HepG2 (cell line): ENCODE results near the gene DAZAP1.

Source experiments
- CHD2 ChIP-seq: IDR thresholded peaks from 2 replicates; pipeline ENCODE4 v1.6.1; 2011; ENCODE audit warnings: low read depth, low read length, improper control_type of control experiment
- EZH2 ChIP-seq: conservative IDR thresholded peaks from 2 replicates; pipeline ENCODE4 v1.6.1; 2012; ENCODE audit warnings: mild to moderate bottlenecking, low read depth, low read length, moderate library complexity
- HDAC6 ChIP-seq: fragments of 200-600 bp; sonication (generic); IDR thresholded peaks from 2 replicates; pipeline ENCODE4 v1.7.0; 2017; ENCODE audit warnings: mild to moderate bottlenecking, antibody characterized with exemption, low read length, low read depth
- JUNB ChIP-seq: sonication (generic); formaldehyde crosslinking; IDR thresholded peaks from 2 replicates; pipeline ENCODE4 v1.8.0; 2022; ENCODE audit warnings: missing genetic modification reagents, mild to moderate bottlenecking, borderline replicate concordance
- NFIC ChIP-seq: IDR thresholded peaks from 2 replicates; pipeline ENCODE4 v1.6.1; 2012; ENCODE audit warnings: mild to moderate bottlenecking, low read length, inconsistent platforms
- POLR2A ChIP-seq, 2 experiments: IDR thresholded peaks; 2 replicates each; pipeline ENCODE4 v1.6.1; 2011; ENCODE audit warnings: low read depth in 2 of 2, low read length in 2 of 2, mild to moderate bottlenecking in 1 of 2, moderate library complexity in 1 of 2; ENCODE audit not compliant: insufficient read depth in 1 of 2
- SMC3 ChIP-seq: IDR thresholded peaks from 2 replicates; pipeline ENCODE4 v1.6.1; 2011; ENCODE audit warnings: low read length, improper control_type of control experiment
- ZC3H4 ChIP-seq: sonication (generic); formaldehyde crosslinking; IDR thresholded peaks from 2 replicates; pipeline ENCODE4 v1.4.0; 2020; ENCODE audit warnings: missing genetic modification reagents, borderline replicate concordance
- ZKSCAN8 ChIP-seq: IDR thresholded peaks from 2 replicates; pipeline ENCODE4 v1.6.1; 2016; ENCODE audit warnings: borderline replicate concordance, missing genetic modification reagents, missing compliant biosample characterization
- ZNF782 ChIP-seq: sonication (generic); formaldehyde crosslinking; IDR thresholded peaks from 2 replicates; pipeline ENCODE4 v1.4.0; 2020; ENCODE audit warnings: missing genetic modification reagents, mild to moderate bottlenecking, borderline replicate concordance
- TF ChIP-seq, protein P1 (sequence below): IDR thresholded peaks from 2 replicates; pipeline ENCODE4 v1.6.1; 2012; ENCODE audit warnings: inconsistent platforms
- TF ChIP-seq, protein P2 (sequence below): sonication (generic); formaldehyde crosslinking; IDR thresholded peaks from 2 replicates; pipeline ENCODE4 v1.4.0; 2020; ENCODE audit warnings: low read depth, mild to moderate bottlenecking, missing genetic modification reagents
- TF ChIP-seq, protein P3 (sequence below): sonication (generic); formaldehyde crosslinking; IDR thresholded peaks from 2 replicates; pipeline ENCODE4 v1.5.0; 2020; ENCODE audit warnings: mild to moderate bottlenecking, missing genetic modification reagents, moderate library complexity

DNA sequence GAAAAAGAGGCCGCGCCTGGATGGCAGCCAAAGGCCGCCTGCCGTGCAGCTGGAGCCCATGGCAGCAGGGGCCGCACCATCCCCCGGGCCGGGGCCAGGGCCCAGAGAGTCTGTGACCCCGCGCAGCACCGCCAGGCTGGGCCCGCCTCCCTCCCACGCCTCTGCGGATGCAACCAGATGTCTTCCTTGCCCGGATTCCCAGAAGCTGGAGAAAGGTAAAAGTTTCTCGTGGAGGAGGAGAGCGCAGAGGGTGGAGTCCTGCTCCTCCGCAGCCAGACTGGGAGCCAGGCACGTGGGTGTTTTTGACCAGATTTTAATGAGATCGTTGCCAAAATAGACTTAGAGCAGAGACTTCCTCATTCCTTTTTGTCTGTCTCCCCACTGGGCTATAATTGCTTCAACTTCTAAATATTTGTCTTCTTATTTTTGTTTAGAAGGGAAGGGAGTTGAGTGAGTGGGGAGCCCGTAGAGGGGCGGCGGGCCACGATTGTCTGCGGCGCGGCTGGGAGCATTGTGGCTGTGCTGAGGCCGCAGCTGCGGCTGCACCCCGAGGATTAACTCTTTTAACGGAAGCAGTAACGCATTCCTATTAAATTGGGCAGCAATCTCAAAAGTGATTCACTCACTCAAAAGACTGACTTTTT, 46.4 kb upstream of the DAZAP1 start:
- TF ChIP-seq ZC3H4: no peak
- TF ChIP-seq CHD2: no peak
- no peak for TF ChIP-seq ZNF782 (CRISPR knock-in tag)
- TF ChIP-seq JUNB (CRISPR knock-in tag): no peak
- no peak for TF ChIP-seq HDAC6
- TF ChIP-seq, protein P1, sequence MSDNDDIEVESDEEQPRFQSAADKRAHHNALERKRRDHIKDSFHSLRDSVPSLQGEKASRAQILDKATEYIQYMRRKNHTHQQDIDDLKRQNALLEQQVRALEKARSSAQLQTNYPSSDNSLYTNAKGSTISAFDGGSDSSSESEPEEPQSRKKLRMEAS: no peak
- TF ChIP-seq, protein P2, sequence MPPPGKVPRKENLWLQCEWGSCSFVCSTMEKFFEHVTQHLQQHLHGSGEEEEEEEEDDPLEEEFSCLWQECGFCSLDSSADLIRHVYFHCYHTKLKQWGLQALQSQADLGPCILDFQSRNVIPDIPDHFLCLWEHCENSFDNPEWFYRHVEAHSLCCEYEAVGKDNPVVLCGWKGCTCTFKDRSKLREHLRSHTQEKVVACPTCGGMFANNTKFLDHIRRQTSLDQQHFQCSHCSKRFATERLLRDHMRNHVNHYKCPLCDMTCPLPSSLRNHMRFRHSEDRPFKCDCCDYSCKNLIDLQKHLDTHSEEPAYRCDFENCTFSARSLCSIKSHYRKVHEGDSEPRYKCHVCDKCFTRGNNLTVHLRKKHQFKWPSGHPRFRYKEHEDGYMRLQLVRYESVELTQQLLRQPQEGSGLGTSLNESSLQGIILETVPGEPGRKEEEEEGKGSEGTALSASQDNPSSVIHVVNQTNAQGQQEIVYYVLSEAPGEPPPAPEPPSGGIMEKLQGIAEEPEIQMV: no peak
- TF ChIP-seq EZH2: no peak
- no peak for TF ChIP-seq SMC3
- TF ChIP-seq ZKSCAN8 (CRISPR knock-in tag): no peak
- no peak for TF ChIP-seq NFIC
- no peak for TF ChIP-seq POLR2A (IDR thresholded peaks at IDR 0.05; ENCODE audit: insufficient read depth in 1 of 2, low read depth in 2 of 2, low read length in 2 of 2)
- TF ChIP-seq, protein P3, sequence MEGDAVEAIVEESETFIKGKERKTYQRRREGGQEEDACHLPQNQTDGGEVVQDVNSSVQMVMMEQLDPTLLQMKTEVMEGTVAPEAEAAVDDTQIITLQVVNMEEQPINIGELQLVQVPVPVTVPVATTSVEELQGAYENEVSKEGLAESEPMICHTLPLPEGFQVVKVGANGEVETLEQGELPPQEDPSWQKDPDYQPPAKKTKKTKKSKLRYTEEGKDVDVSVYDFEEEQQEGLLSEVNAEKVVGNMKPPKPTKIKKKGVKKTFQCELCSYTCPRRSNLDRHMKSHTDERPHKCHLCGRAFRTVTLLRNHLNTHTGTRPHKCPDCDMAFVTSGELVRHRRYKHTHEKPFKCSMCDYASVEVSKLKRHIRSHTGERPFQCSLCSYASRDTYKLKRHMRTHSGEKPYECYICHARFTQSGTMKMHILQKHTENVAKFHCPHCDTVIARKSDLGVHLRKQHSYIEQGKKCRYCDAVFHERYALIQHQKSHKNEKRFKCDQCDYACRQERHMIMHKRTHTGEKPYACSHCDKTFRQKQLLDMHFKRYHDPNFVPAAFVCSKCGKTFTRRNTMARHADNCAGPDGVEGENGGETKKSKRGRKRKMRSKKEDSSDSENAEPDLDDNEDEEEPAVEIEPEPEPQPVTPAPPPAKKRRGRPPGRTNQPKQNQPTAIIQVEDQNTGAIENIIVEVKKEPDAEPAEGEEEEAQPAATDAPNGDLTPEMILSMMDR (CRISPR knock-in tag): no peak
